Measurements from ENCODE around the gene HTR6.

- TF ChIP-seq POLR2AphosphoS5 (IDR thresholded peaks at IDR 0.05): peak in 1 of 2 donors; percentile 29
- TF ChIP-seq, protein P1, sequence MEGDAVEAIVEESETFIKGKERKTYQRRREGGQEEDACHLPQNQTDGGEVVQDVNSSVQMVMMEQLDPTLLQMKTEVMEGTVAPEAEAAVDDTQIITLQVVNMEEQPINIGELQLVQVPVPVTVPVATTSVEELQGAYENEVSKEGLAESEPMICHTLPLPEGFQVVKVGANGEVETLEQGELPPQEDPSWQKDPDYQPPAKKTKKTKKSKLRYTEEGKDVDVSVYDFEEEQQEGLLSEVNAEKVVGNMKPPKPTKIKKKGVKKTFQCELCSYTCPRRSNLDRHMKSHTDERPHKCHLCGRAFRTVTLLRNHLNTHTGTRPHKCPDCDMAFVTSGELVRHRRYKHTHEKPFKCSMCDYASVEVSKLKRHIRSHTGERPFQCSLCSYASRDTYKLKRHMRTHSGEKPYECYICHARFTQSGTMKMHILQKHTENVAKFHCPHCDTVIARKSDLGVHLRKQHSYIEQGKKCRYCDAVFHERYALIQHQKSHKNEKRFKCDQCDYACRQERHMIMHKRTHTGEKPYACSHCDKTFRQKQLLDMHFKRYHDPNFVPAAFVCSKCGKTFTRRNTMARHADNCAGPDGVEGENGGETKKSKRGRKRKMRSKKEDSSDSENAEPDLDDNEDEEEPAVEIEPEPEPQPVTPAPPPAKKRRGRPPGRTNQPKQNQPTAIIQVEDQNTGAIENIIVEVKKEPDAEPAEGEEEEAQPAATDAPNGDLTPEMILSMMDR (IDR thresholded peaks at IDR 0.05): no peak
- TF ChIP-seq EP300 (IDR thresholded peaks at IDR 0.05): no peak
- no peak for TF ChIP-seq POLR2A (IDR thresholded peaks at IDR 0.05; ENCODE audit: low read depth)
Observed at GRCh38 chr1:19639999-19640362, 24.7 kb upstream of the HTR6 start.

All from esophagus muscularis mucosa (tissue), 4 donors.